ENCODE results near the gene SSH3. TPM values are rescaled to one million over a fixed set of nuclear protein-coding genes. Genes with fewer than 3 reads are reported as not detected.

The SSH3 gene
- total RNA-seq, 1 experiment from 2014 or later, result 57.8 TPM

- no peak overlapping the region for H3K27ac ChIP-seq (ENCODE audit: low read depth, low read length)
- 0 out of 4 replicates have a peak, but pooled peaks cover 3 to 10% of the 10 kb centered on the region in 2 experiments for H3K36me3 ChIP-seq (ENCODE audit: control insufficient read depth in 1 of 2, insufficient read depth in 2 of 2, low read length in 2 of 2)
- ATAC-seq (no peak), DNase-seq (ENCODE audit: low read depth, low spot score) (no peak)
- H3K4me1 ChIP-seq (ENCODE audit: control insufficient read depth in 1 of 2, insufficient read depth in 2 of 2, low read length in 2 of 2), result peaks cover 21 to 25% of the 10 kb centered on the region in 2 experiments
- RAD21 ChIA-PET (ENCODE audit: low non-redundant PET in 1 of 2, low total read pairs in 2 of 2, uncharacterized antibody in 2 of 2, unreplicated experiment in 2 of 2), result no interaction called here
- POLR2A ChIA-PET, result no interaction called here
- BruUV-seq (replicated peaks), result no TSS peak
- H3K27me3 ChIP-seq (ENCODE audit: insufficient read depth, low read length), result no peaks in the 10 kb centered on the region
- no peak overlapping the region for H3K4me2 ChIP-seq (ENCODE audit: low read length)
- peaks cover 19% of the 10 kb centered on the region for H3K79me2 ChIP-seq (ENCODE audit: insufficient read depth, low read length)
- no peak overlapping the region for H3K9ac ChIP-seq (ENCODE audit: low read length)
- no peaks in the 10 kb centered on the region for H3K9me2 ChIP-seq (ENCODE audit: insufficient read depth)
- intact Hi-C loops (cut with micrococcal nuclease), result no loop called here
- CTCF ChIA-PET, result no interaction called here
- no peak for TF ChIP-seq ZNF274 (IDR thresholded peaks at IDR 0.05; ENCODE audit: low read depth, low read length)
- TF ChIP-seq YY1 (IDR thresholded peaks at IDR 0.05; ENCODE audit: extremely low read depth, insufficient replicate concordance, low read depth, low read length), result no peak
- TF ChIP-seq SIN3A (IDR thresholded peaks at IDR 0.05; ENCODE audit: low read depth), result no peak
- TF ChIP-seq POLR2A (IDR thresholded peaks at IDR 0.05; ENCODE audit: borderline replicate concordance, extremely low read depth, insufficient read depth, insufficient read length), result no peak
- no peak for TF ChIP-seq CEBPB (IDR thresholded peaks at IDR 0.05; ENCODE audit: low read depth)
- TF ChIP-seq ELF1 (IDR thresholded peaks at IDR 0.05; ENCODE audit: borderline replicate concordance, low read depth), result no peak
- TF ChIP-seq RAD21 (IDR thresholded peaks at IDR 0.05; ENCODE audit: low read depth), result no peak
- TF ChIP-seq, protein P1, sequence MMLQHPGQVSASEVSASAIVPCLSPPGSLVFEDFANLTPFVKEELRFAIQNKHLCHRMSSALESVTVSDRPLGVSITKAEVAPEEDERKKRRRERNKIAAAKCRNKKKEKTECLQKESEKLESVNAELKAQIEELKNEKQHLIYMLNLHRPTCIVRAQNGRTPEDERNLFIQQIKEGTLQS (IDR thresholded peaks at IDR 0.05), result no peak
- TF ChIP-seq JUND (IDR thresholded peaks at IDR 0.05), result no peak
- TF ChIP-seq, protein P2, sequence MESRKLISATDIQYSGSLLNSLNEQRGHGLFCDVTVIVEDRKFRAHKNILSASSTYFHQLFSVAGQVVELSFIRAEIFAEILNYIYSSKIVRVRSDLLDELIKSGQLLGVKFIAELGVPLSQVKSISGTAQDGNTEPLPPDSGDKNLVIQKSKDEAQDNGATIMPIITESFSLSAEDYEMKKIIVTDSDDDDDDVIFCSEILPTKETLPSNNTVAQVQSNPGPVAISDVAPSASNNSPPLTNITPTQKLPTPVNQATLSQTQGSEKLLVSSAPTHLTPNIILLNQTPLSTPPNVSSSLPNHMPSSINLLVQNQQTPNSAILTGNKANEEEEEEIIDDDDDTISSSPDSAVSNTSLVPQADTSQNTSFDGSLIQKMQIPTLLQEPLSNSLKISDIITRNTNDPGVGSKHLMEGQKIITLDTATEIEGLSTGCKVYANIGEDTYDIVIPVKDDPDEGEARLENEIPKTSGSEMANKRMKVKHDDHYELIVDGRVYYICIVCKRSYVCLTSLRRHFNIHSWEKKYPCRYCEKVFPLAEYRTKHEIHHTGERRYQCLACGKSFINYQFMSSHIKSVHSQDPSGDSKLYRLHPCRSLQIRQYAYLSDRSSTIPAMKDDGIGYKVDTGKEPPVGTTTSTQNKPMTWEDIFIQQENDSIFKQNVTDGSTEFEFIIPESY (IDR thresholded peaks at IDR 0.05; ENCODE audit: extremely low read depth, insufficient replicate concordance, low read length), result no peak
- no peak for TF ChIP-seq CBX3 (IDR thresholded peaks at IDR 0.05; ENCODE audit: low read depth)
- no peak for TF ChIP-seq EZH2 (IDR thresholded peaks at IDR 0.05)
- TF ChIP-seq EZH2phosphoT487 (IDR thresholded peaks at IDR 0.05; ENCODE audit: borderline replicate concordance), result no peak
- no peak for TF ChIP-seq MAX (IDR thresholded peaks at IDR 0.05)
- peaks cover 0 to 6% of the 10 kb centered on the region in 2 experiments; a peak in 1 of 4 replicates for H3K9me3 ChIP-seq (ENCODE audit: control insufficient read depth in 1 of 2, insufficient read depth in 1 of 2, low read depth in 1 of 2, low read length in 2 of 2)
- no peak overlapping the region for H2AFZ ChIP-seq (ENCODE audit: low read depth, low read length, poor library complexity, severe bottlenecking)
- no peak overlapping the region for H3K4me3 ChIP-seq (replicated peaks in 1 of 2; ENCODE audit: low read depth in 1 of 2, low read length in 2 of 2)
- no peaks in the 10 kb centered on the region for H4K20me1 ChIP-seq (ENCODE audit: insufficient read depth)
These were observed 2.5 kb upstream of the SSH3 start for GRCh38 chr11:67300756-67301312.

All from HCT116 (cell line).